ENCODE data around the gene SEC24D.
"Not testable (repeated sequence)": the region's sequence is repeated elsewhere in the genome, so short reads cannot be mapped to it uniquely, and the experiment has no call there.

SEC24D gene

DNA sequence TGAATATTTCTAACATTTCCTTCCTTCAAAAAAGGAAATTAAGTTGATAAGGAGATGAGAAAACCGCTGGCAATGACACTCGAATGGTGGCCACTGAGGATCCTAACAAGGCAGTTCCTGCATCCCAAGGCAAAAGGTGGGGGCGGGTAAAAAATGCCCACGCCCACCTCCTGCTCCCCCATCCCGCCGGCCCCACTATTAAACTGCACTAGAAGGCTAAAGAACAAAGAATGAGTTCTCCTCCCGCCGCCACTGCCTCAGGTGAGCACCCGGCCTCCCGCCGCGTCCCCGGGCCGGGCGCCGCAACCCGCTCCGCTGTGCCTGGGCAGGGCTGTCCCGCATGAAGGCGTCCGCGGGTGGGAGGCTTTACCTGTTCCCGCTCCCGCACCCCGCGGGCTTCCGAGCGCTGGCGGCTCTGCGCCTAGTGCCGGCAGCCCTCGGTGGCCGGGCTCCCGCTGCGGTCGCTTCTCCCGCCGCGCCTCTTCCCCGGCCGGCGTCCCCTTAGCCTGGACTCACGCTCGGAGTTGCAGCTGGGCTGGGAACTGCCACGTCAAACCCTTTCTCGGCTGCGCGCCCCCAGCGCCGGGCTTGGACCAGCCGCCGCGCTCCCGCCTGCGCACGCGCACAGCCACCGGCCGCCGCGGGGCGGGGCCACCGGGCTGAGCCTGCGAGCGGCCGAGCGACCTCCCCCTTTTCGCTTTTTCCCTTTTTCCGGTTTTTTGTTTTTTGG, at the start of gene SEC24D:
TSS of gene SEC24D (minus strand) at position 556 of the 730 bp plus-strand sequence. CDS start 2,430 bp downstream, outside the sequence.
- DNase-seq (ENCODE audit: low read depth) = peak; percentile 39

DNA sequence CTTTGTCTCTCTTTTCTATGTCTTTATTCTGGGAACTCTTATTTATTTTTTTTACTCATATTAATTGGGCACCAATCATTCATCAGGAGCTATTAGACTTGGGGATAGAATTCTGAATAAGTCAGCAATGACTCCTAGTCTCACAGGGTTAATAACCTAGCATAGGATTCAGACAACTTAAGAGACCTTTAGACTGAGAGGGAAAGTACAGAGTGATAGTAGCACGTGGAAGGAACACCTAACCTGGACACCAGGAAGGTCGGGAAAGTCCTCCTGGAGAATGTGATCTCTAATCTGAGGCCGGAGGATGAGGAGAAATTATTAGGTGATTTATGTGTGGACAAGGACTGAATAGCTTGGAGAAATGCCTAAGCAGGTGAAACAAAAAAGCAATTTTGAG, 48.8 kb upstream of the SEC24D start:
- no peak for DNase-seq (ENCODE audit: low read depth)

GRCh38 chr4:118883861-118884260, 47.9 kb upstream of the SEC24D start:
- no peak for DNase-seq (ENCODE audit: low read depth)

GRCh38 chr4:118881512-118882146, 45.7 kb upstream of the SEC24D start:
- no peak for DNase-seq (ENCODE audit: low read depth)

DNA sequence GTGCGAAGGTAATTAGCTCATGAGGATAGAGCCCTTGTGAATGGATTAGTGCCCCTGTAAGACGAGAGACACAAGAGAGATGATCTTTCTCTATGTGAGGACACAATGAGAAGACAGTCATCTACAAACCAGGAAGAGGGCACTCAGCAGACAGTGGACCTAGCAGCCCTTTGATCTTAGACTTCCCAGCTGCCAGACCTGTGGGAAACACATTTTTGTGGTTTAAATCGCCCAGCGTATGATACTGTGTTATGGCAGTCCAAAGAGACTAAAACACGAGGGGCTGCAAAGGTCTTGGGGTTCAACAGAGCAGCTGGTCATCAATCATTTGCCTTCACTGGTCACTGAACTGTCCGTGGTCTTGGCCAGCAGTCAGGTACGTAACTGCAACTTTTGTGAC, 43.5 kb upstream of the SEC24D start:
- DNase-seq (ENCODE audit: low read depth) = no peak

DNA sequence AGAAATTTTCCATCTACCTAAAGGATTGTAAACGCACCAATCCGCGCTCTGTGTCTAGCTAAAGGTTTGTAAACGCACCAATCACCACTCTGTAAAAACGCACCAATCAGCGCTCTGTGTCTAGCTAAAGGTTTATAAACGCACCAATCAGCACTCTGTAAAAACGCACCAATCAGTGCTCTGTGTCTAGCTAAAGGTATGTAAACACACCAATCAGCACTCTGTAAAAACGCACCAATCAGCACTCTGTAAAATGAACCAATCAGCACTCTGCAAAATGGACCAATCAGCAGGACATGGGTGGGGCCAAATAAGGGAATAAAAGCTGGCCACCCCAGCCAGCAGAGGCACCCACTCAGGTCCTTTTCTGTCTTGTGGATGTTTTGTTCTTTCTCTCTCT, 42.6 kb upstream of the SEC24D start:
- not testable (repeated sequence) for DNase-seq (ENCODE audit: low read depth)

DNA sequence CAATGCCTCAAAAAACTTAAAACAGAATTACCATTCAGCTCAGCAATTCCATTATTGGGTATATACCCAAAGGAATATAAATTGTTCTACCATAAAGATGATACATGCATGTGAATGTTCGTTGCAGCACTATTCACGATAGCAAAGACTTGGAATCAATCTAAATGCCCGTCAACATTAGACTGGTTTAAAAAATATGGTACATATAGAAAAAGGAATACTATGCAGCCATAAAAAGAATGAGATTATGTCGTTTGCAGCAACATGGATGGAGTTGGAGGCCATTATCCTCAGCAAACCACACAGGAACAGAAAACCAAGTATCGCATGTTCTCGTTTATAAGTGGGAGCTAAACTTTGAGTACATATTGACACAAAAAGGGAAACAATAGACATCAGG, 41.9 kb upstream of the SEC24D start:
- no peak for DNase-seq (ENCODE audit: low read depth)

GRCh38 chr4:118872181-118872580, 36.3 kb upstream of the SEC24D start:
- DNase-seq (ENCODE audit: low read depth) = no peak

- no peak for DNase-seq (ENCODE audit: low read depth)
These were observed 33.9 kb upstream of the SEC24D start for GRCh38 chr4:118869808-118870342.

GRCh38 chr4:118867311-118868067, 31.6 kb upstream of the SEC24D start:
- DNase-seq (ENCODE audit: low read depth) = no peak

- no peak for DNase-seq (ENCODE audit: low read depth)
These were observed 30.5 kb upstream of the SEC24D start for GRCh38 chr4:118866442-118866841.

DNA sequence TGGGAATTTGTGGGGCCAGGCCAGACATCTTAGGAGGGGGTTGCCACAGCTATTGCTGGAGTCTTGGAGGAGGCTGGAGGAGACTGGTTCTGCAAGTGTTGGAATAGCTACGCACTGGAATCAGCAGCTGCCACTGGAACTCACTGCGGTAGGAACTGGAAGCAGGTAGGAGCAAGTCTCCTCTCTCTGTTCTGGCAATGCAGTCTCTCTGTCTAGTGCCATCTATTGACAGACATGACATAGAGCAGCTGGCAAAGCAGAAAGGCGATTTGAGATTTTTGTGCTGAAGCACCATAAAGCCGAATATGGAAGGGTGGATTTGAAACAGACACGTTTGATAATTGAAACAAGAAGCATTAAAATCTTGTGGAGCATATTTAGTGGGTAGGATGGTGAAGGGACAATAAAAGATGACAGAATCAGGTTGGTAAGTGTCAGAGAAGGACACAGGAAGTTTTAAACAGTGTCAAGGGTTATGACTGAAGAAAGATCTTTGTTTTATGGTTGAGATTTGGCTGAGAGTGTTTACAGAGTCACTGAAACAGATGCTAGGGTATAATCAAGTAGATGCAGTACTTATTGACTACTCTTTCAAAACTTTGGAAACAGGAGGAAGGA, 29.3 kb upstream of the SEC24D start:
- DNase-seq (ENCODE audit: low read depth) = no peak

GRCh38 chr4:118858779-118859178, 22.9 kb upstream of the SEC24D start:
- DNase-seq (ENCODE audit: low read depth) = no peak

DNA sequence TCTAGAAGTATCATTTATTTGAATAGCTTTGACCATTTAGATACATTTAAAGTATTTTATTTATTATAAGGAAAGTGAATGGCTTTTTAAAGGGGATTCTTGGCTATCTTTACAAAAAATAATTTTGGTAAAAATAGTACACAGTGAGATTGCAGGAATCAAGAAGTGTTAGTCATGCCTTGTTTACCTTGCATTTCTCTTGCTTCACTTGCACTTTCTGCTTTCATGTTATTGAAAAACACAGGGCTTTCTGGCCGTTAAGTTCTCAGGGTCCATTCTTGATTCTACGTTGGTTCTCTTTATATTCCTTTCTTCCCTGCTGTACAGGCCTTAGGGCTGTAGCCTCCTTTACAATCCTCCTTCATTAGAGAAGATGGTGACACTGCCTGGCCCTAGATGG, 21.8 kb upstream of the SEC24D start:
- DNase-seq (ENCODE audit: low read depth) = no peak

DNA sequence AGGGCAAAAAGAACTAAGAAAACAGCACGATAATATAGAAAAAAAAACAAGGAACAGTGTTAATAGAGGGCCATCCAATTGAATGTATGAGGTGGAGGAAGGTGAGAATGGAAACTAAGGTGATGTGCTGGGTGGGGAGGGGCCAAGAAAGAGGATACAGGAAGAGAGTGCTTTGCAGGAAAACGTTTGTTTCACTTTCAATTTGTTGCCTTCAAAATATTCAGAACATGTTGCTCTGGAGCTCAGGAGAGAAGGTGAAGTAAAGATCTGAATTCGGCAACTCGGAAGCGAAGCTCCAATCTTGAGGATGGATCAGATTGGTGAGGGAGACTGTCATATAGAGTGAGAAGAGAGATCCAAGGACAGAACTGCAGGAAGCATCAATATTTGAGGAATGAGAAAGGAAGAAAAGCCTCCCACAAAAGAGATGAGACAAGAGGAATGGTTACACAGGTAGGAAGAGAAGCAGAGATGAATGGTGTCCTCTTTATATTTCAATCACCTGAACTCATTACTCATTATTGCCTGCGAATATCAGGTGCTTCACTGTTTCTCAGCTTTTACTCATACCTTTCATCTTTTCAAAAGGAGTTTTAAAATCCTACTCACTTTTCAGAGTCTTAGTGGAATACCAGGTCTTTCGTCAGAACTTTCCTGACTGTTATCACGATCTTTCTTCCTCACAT, 14.7 kb upstream of the SEC24D start:
- DNase-seq (ENCODE audit: low read depth) = no peak

- no peak for DNase-seq (ENCODE audit: low read depth)
These were observed 14.1 kb upstream of the SEC24D start for GRCh38 chr4:118849867-118850487.

GRCh38 chr4:118848901-118849300, 13.0 kb upstream of the SEC24D start:
- DNase-seq (ENCODE audit: low read depth) = no peak

- no peak for DNase-seq (ENCODE audit: low read depth)
These were observed 12.3 kb upstream of the SEC24D start for GRCh38 chr4:118848242-118848641.

DNA sequence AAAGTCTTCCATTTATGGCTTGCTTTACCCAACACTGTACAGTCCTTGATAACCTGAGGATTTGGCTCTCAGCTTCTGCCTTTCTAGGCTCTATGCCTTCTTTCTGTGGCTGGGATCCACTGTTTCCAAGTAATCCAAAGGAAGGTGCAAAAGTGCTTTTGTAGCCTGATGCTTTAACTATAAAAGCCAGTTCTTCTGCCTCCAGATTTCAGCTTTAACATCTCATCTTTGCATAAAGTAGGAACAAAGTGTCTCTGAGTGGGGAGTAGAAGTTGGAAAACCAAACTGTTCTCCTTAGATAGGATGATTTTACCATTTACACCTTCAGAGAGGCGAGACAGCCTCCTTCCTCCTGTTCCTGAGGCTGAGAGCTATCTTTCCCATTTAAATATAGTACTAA, 11.1 kb upstream of the SEC24D start:
- no peak for DNase-seq (ENCODE audit: low read depth)

- no peak for DNase-seq (ENCODE audit: low read depth)
These were observed 9.7 kb upstream of the SEC24D start for GRCh38 chr4:118845552-118846050.

DNA sequence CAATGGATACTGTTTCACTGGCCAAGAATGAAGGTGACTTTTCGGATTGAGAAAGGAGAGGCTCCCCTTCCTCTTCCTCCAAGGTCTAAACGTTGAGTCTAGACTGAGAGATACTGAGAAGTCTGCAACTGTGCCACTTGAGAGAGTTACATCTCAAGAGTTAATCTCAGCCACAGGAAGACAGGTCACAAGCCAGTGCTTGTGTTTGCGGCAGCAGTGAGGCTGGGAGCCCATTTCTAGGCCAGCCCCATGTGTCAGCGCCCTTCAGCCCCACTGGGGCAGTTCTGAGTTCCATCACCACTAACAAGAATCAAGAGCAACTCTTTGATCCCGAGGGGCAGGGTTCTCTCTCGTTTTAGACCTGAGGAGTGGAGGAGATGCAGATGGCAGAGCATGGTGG, 7.3 kb upstream of the SEC24D start:
- DNase-seq (ENCODE audit: low read depth) = no peak

Data from HS-5 (cell line).